GM12801 (cell line): ENCODE data around the gene HSF2BP.

ENCODE experiments used
- CTCF ChIP-seq: IDR thresholded peaks from one replicate; pipeline ENCODE4 v1.5.1; 2011; ENCODE audit warnings: control low read depth; ENCODE audit not compliant: insufficient read length; ENCODE audit errors: extremely low read depth

Gene HSF2BP

GRCh38 chr21:43691086-43691795 is 32.0 kb upstream of the HSF2BP start:
- no peak for TF ChIP-seq CTCF

GRCh38 chr21:43690346-43690745 is 31.1 kb upstream of the HSF2BP start:
- TF ChIP-seq CTCF, result no peak

- TF ChIP-seq CTCF, result no peak
Observed at GRCh38 chr21:43689556-43690337, 30.5 kb upstream of the HSF2BP start.

- no peak for TF ChIP-seq CTCF
Observed at GRCh38 chr21:43688906-43689305, 29.6 kb upstream of the HSF2BP start.

GRCh38 chr21:43687566-43688399 is 28.5 kb upstream of the HSF2BP start:
- TF ChIP-seq CTCF, result no peak

GRCh38 chr21:43686811-43687565 is 27.7 kb upstream of the HSF2BP start:
- no peak for TF ChIP-seq CTCF
